ENCODE data around the gene RNF220. TPM values are rescaled to one million over a fixed set of nuclear protein-coding genes. Genes with fewer than 3 reads are reported as not detected.

RNF220 gene
- total and polyA plus RNA-seq, 9 of the 15 experiments (the other 6 are each of a cell fraction or from before 2014, with no cell fraction given), result 5.1 to 117 (median 66.9) TPM

DNA sequence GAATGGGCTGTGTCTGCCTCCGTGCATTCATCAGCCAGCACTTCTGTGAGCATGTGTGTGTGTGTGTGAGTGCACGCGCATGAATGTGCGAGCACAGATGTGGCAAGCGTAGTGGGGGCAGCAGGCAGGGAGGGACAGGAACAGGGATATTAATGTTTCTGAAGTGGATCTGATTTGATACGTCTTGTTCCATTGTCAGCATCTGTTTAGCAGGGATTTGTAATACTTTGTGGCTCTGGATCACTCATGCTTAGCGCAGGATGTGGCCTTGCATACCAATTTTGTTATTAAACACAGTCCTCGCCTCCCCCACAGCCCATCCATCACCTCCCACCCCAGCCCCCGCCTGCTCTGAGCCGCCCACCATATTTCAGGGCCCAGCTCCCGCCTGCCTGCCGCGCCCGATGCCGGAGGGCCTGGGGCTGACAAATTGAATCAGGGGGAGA lies 216.8 kb downstream of the RNF220 start:
- FAIRE-seq (no peak), DNase-seq (ENCODE audit: extremely low read depth in 1 of 4, low spot score in 3 of 4) (no peak), ATAC-seq (no peak)
- Histone ChIP-seq H3K27ac (ENCODE audit: extremely low read depth, low read depth, low read length) (no peak overlapping the region), H3K4me2 (ENCODE audit: insufficient read depth, low read length) (no peak overlapping the region), H3K4me3 (no peak overlapping the region), H3K9me3 (replicated peaks; ENCODE audit: control insufficient read depth, insufficient read depth, low read depth, low read length) (no peaks in the 10 kb centered on the region), H3K79me2 (ENCODE audit: control insufficient read depth, insufficient read depth, low read length) (no peaks in the 10 kb centered on the region), H2AFZ (ENCODE audit: low read depth, low read length) (no peak overlapping the region), H3K27me3 (ENCODE audit: control insufficient read depth in 2 of 2, insufficient read depth in 2 of 2, low read length in 2 of 2) (no peaks in the 10 kb centered on the region), H3K9ac (ENCODE audit: insufficient read depth in 1 of 2, low read depth in 2 of 2, low read length in 2 of 2) (no peak overlapping the region; a peak in 2 of 4 replicates), H3K36me3 (ENCODE audit: control insufficient read depth, insufficient read depth, low read length) (no peaks in the 10 kb centered on the region), H3K4me1 (replicated peaks in 1 of 2; ENCODE audit: control insufficient read depth in 2 of 2, insufficient read depth in 2 of 2, low read length in 2 of 2) (peaks cover 17 to 27% of the 10 kb centered on the region in 2 experiments), H4K20me1 (replicated peaks; ENCODE audit: control insufficient read depth, insufficient read depth, low read length) (peaks cover 3% of the 10 kb centered on the region; the same call in 1 of the 2 replicates), H3K9me1 (ENCODE audit: control insufficient read depth, insufficient read depth, low read length) (no peaks in the 10 kb centered on the region)
- WGBS (ENCODE audit: insufficient coverage, low coverage, missing lambda C conversion rate), result 65% methylated on average over 15 of the region's 15 CpGs
- POLR2A ChIA-PET, result interaction anchor here (12.0 kb wide), 1 partner anchor 10 kb away, joined by 122 read pairs; no protein-coding TSS in a partner anchor
- in situ Hi-C loops (cut with MboI) (no loop called here), intact Hi-C loops (cut with micrococcal nuclease) (no loop called here)
- no TSS peak for BruUV-seq (replicated peaks)
- CTCF ChIA-PET (ENCODE audit: low intra/inter-chr PET ratio), result no interaction called here
- no peak for TF ChIP-seq ZNF232 (CRISPR knock-in tag; IDR thresholded peaks at IDR 0.05)
- TF ChIP-seq ZNF695 (CRISPR knock-in tag; IDR thresholded peaks at IDR 0.05), result no peak
- no peak for TF ChIP-seq ZNF282 (CRISPR knock-in tag; IDR thresholded peaks at IDR 0.05)
- no peak for TF ChIP-seq ZHX1 (conservative IDR thresholded peaks at IDR 0.05; ENCODE audit: low read length)
- TF ChIP-seq BCL6 (CRISPR knock-in tag; IDR thresholded peaks at IDR 0.05), result no peak
- TF ChIP-seq, protein P1, sequence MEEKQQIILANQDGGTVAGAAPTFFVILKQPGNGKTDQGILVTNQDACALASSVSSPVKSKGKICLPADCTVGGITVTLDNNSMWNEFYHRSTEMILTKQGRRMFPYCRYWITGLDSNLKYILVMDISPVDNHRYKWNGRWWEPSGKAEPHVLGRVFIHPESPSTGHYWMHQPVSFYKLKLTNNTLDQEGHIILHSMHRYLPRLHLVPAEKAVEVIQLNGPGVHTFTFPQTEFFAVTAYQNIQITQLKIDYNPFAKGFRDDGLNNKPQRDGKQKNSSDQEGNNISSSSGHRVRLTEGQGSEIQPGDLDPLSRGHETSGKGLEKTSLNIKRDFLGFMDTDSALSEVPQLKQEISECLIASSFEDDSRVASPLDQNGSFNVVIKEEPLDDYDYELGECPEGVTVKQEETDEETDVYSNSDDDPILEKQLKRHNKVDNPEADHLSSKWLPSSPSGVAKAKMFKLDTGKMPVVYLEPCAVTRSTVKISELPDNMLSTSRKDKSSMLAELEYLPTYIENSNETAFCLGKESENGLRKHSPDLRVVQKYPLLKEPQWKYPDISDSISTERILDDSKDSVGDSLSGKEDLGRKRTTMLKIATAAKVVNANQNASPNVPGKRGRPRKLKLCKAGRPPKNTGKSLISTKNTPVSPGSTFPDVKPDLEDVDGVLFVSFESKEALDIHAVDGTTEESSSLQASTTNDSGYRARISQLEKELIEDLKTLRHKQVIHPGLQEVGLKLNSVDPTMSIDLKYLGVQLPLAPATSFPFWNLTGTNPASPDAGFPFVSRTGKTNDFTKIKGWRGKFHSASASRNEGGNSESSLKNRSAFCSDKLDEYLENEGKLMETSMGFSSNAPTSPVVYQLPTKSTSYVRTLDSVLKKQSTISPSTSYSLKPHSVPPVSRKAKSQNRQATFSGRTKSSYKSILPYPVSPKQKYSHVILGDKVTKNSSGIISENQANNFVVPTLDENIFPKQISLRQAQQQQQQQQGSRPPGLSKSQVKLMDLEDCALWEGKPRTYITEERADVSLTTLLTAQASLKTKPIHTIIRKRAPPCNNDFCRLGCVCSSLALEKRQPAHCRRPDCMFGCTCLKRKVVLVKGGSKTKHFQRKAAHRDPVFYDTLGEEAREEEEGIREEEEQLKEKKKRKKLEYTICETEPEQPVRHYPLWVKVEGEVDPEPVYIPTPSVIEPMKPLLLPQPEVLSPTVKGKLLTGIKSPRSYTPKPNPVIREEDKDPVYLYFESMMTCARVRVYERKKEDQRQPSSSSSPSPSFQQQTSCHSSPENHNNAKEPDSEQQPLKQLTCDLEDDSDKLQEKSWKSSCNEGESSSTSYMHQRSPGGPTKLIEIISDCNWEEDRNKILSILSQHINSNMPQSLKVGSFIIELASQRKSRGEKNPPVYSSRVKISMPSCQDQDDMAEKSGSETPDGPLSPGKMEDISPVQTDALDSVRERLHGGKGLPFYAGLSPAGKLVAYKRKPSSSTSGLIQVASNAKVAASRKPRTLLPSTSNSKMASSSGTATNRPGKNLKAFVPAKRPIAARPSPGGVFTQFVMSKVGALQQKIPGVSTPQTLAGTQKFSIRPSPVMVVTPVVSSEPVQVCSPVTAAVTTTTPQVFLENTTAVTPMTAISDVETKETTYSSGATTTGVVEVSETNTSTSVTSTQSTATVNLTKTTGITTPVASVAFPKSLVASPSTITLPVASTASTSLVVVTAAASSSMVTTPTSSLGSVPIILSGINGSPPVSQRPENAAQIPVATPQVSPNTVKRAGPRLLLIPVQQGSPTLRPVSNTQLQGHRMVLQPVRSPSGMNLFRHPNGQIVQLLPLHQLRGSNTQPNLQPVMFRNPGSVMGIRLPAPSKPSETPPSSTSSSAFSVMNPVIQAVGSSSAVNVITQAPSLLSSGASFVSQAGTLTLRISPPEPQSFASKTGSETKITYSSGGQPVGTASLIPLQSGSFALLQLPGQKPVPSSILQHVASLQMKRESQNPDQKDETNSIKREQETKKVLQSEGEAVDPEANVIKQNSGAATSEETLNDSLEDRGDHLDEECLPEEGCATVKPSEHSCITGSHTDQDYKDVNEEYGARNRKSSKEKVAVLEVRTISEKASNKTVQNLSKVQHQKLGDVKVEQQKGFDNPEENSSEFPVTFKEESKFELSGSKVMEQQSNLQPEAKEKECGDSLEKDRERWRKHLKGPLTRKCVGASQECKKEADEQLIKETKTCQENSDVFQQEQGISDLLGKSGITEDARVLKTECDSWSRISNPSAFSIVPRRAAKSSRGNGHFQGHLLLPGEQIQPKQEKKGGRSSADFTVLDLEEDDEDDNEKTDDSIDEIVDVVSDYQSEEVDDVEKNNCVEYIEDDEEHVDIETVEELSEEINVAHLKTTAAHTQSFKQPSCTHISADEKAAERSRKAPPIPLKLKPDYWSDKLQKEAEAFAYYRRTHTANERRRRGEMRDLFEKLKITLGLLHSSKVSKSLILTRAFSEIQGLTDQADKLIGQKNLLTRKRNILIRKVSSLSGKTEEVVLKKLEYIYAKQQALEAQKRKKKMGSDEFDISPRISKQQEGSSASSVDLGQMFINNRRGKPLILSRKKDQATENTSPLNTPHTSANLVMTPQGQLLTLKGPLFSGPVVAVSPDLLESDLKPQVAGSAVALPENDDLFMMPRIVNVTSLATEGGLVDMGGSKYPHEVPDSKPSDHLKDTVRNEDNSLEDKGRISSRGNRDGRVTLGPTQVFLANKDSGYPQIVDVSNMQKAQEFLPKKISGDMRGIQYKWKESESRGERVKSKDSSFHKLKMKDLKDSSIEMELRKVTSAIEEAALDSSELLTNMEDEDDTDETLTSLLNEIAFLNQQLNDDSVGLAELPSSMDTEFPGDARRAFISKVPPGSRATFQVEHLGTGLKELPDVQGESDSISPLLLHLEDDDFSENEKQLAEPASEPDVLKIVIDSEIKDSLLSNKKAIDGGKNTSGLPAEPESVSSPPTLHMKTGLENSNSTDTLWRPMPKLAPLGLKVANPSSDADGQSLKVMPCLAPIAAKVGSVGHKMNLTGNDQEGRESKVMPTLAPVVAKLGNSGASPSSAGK (IDR thresholded peaks at IDR 0.05), result no peak
- no peak for TF ChIP-seq DLX4 (CRISPR knock-in tag; IDR thresholded peaks at IDR 0.05)
- no peak for TF ChIP-seq PTBP1 (IDR thresholded peaks at IDR 0.05; ENCODE audit: low read depth, low read length)

Data from K562 (cell line).